22Rv1 (cell line): ENCODE data around the gene PTPRC.

ENCODE experiments used
- CTCF ChIP-seq: fragments of 450-650 bp; IDR thresholded peaks from 2 replicates; pipeline ENCODE4 v1.5.1; 2017; ENCODE audit warnings: mild to moderate bottlenecking
- ZFX ChIP-seq: fragments of 450-650 bp; IDR thresholded peaks from 2 replicates; pipeline ENCODE4 v1.6.1; 2017; ENCODE audit warnings: antibody characterized with exemption, borderline replicate concordance

GRCh38 chr1:198771563-198772153, 132.8 kb downstream of the PTPRC start:
- TF ChIP-seq CTCF (peak; percentile 69), ZFX (no peak)
